ENCODE measurements around the gene PPFIA2. TPM values are rescaled to one million over a fixed set of nuclear protein-coding genes. Genes with fewer than 3 reads are reported as not detected.

PPFIA2 gene
- total and polyA plus RNA-seq, 10 of the 15 experiments (the other 5 are each of a cell fraction or from before 2014, with no cell fraction given) = 0.06 to 0.39 (median 0.18) TPM; not detected in 6

DNA sequence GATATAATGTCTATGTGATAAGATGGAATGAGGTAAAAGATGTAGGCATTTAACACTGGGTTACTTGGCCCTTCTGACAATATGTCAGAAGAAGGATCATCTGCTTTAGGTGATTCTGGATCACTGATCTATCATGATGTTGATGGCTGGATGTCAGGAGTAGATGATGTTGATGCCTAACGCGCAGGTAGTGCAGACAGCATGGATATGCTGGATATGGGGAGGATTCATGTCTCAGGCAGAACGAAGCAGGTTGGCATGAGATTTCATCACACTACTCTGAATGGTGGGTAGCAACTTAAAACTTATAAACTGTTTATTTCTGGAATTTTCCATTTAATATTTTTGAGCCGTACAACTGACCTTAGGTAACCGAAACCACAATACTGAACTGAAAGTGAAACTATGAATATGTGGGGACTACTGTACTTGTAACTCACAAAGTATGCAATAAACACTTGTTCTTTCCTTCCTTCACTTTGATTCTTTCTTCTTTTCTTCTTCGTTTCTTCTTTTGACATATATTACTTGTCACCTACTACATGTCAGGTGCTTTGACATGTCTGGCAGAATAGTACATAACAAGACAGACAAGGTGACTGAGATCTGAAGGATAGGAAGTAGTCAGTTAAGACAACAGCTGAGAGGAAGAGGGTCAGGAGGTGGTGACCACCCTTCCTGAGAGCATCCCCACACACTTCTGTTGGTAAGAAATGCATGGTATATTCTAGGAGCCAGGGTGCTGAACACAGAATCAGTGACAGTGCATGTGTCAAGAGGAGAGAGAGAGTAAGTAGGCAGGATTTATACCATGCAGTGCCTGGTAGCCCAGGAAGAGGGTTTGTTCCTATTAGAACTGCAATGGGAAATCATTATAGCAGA is 238.8 kb downstream of the PPFIA2 start:
- CTCF ChIA-PET = no interaction called here
- H3K4me2 ChIP-seq (ENCODE audit: control insufficient read depth, insufficient read depth) = peak overlapping the region; percentile 20
- BruUV-seq (replicated peaks) = no TSS peak

DNA sequence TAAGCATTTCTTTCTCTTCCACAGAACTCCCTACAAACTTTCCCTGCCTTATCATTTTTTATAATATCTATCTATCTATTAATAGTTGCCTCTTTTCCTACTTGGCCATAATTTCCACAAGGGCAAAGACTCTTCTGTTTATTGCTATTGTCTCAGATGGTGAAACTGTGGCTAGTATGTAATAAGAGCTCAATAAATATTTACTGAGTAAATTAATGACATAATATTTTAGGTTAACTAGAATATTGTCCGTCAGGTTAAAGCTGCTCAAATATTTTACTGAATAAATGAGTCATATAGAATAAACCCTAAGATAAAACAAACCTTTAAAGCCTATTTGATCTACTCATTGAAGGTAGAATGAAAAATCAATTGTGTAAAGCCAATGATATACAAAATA is 240.5 kb downstream of the PPFIA2 start:
- Histone ChIP-seq H2AFZ (ENCODE audit: control insufficient read depth, low read depth, low read length) (no peak overlapping the region), H3K9ac (ENCODE audit: control insufficient read depth, insufficient read depth, low read length) (no peak overlapping the region), H3K36me3 (ENCODE audit: control insufficient read depth in 2 of 2, insufficient read depth in 2 of 2, low read length in 1 of 2) (no peaks in the 10 kb centered on the region), H3K4me2 (ENCODE audit: control insufficient read depth, insufficient read depth) (no peak overlapping the region), H3K9me3 (replicated peaks; ENCODE audit: control insufficient read depth, insufficient read depth, low read length) (no peaks in the 10 kb centered on the region), H3K79me2 (ENCODE audit: control insufficient read depth, insufficient read depth, low read length) (no peaks in the 10 kb centered on the region), H3K27ac (ENCODE audit: control insufficient read depth, insufficient read depth) (no peak overlapping the region), H3K4me3 (no peak overlapping the region), H3K27me3 (replicated peaks in 1 of 2; ENCODE audit: control insufficient read depth in 2 of 2, insufficient read depth in 2 of 2, low read length in 1 of 2) (no peaks in the 10 kb centered on the region), H4K20me1 (ENCODE audit: control insufficient read depth, insufficient read depth) (no peaks in the 10 kb centered on the region), H3K4me1 (ENCODE audit: control insufficient read depth, insufficient read depth, low read length) (no peaks in the 10 kb centered on the region)
- intact Hi-C loops (cut with micrococcal nuclease; ENCODE audit: unreplicated experiment) = no loop called here
- in situ Hi-C loops (cut with MboI) = no loop called here
- SMC1A ChIA-PET (ENCODE audit: uncharacterized antibody, unreplicated experiment) = interaction anchor here (0.5 kb wide), 1 partner anchor 39 kb away, joined by 3 read pairs; no protein-coding TSS in a partner anchor
- POLR2A ChIA-PET = no interaction called here
- no peak for ATAC-seq
- BruUV-seq (replicated peaks) = no TSS peak
- CTCF ChIA-PET = no interaction called here
- RAD21 ChIA-PET (ENCODE audit: unreplicated experiment) = no interaction called here
- FAIRE-seq = no peak
- DNase-seq (ENCODE audit: low read depth, low spot score) = no peak
- 27% methylated on average over 1 of the region's 1 CpG for WGBS (ENCODE audit: insufficient coverage, insufficient replicate concordance, low lambda C conversion rate, missing lambda C conversion rate)
- TF ChIP-seq KAT2A (conservative IDR thresholded peaks at IDR 0.05; ENCODE audit: control insufficient read depth, low read depth, low read length) (no peak), CUX1 (IDR thresholded peaks at IDR 0.05; ENCODE audit: insufficient replicate concordance, low read depth, low read length) (no peak), NFYA (IDR thresholded peaks at IDR 0.05; ENCODE audit: borderline replicate concordance, low read depth, low read length) (no peak)
- TF ChIP-seq, protein P1, sequence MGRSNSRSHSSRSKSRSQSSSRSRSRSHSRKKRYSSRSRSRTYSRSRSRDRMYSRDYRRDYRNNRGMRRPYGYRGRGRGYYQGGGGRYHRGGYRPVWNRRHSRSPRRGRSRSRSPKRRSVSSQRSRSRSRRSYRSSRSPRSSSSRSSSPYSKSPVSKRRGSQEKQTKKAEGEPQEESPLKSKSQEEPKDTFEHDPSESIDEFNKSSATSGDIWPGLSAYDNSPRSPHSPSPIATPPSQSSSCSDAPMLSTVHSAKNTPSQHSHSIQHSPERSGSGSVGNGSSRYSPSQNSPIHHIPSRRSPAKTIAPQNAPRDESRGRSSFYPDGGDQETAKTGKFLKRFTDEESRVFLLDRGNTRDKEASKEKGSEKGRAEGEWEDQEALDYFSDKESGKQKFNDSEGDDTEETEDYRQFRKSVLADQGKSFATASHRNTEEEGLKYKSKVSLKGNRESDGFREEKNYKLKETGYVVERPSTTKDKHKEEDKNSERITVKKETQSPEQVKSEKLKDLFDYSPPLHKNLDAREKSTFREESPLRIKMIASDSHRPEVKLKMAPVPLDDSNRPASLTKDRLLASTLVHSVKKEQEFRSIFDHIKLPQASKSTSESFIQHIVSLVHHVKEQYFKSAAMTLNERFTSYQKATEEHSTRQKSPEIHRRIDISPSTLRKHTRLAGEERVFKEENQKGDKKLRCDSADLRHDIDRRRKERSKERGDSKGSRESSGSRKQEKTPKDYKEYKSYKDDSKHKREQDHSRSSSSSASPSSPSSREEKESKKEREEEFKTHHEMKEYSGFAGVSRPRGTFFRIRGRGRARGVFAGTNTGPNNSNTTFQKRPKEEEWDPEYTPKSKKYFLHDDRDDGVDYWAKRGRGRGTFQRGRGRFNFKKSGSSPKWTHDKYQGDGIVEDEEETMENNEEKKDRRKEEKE (IDR thresholded peaks at IDR 0.05) = no peak

More for the DNA sequence above, 238.8 kb downstream of the PPFIA2 start:
- ChIA-PET RAD21 (ENCODE audit: unreplicated experiment) (no interaction called here), SMC1A (ENCODE audit: uncharacterized antibody, unreplicated experiment) (no interaction called here), POLR2A (no interaction called here)
- H3K27me3 ChIP-seq (replicated peaks in 1 of 2; ENCODE audit: control insufficient read depth in 2 of 2, insufficient read depth in 2 of 2, low read length in 1 of 2) = no peaks in the 10 kb centered on the region
- in situ Hi-C loops (cut with MboI) = no loop called here
- H3K4me1 ChIP-seq (ENCODE audit: control insufficient read depth, insufficient read depth, low read length) = no peaks in the 10 kb centered on the region
- H3K4me3 ChIP-seq = no peak overlapping the region
- no peak overlapping the region for H2AFZ ChIP-seq (ENCODE audit: control insufficient read depth, low read depth, low read length)
- no peak for FAIRE-seq
- no peaks in the 10 kb centered on the region for H3K36me3 ChIP-seq (ENCODE audit: control insufficient read depth in 2 of 2, insufficient read depth in 2 of 2, low read length in 1 of 2)
- TF ChIP-seq, protein P2, sequence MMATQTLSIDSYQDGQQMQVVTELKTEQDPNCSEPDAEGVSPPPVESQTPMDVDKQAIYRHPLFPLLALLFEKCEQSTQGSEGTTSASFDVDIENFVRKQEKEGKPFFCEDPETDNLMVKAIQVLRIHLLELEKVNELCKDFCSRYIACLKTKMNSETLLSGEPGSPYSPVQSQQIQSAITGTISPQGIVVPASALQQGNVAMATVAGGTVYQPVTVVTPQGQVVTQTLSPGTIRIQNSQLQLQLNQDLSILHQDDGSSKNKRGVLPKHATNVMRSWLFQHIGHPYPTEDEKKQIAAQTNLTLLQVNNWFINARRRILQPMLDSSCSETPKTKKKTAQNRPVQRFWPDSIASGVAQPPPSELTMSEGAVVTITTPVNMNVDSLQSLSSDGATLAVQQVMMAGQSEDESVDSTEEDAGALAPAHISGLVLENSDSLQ (IDR thresholded peaks at IDR 0.05) = no peak
- H3K9ac ChIP-seq (ENCODE audit: control insufficient read depth, insufficient read depth, low read length) = no peak overlapping the region
- H3K27ac ChIP-seq (ENCODE audit: control insufficient read depth, insufficient read depth) = no peak overlapping the region
- DNase-seq (ENCODE audit: low read depth, low spot score) = no peak
- no peaks in the 10 kb centered on the region for H3K79me2 ChIP-seq (ENCODE audit: control insufficient read depth, insufficient read depth, low read length)
- H4K20me1 ChIP-seq (ENCODE audit: control insufficient read depth, insufficient read depth) = no peaks in the 10 kb centered on the region
- no peaks in the 10 kb centered on the region for H3K9me3 ChIP-seq (replicated peaks; ENCODE audit: control insufficient read depth, insufficient read depth, low read length)
- WGBS (ENCODE audit: insufficient coverage, insufficient replicate concordance, low lambda C conversion rate, missing lambda C conversion rate) = 54% methylated on average over 6 of the region's 6 CpGs
- intact Hi-C loops (cut with micrococcal nuclease; ENCODE audit: unreplicated experiment) = no loop called here
- peak; percentile 69 for ATAC-seq

All from GM12878 (cell line).